ENCODE results near the gene BTF3L4.

DNA sequence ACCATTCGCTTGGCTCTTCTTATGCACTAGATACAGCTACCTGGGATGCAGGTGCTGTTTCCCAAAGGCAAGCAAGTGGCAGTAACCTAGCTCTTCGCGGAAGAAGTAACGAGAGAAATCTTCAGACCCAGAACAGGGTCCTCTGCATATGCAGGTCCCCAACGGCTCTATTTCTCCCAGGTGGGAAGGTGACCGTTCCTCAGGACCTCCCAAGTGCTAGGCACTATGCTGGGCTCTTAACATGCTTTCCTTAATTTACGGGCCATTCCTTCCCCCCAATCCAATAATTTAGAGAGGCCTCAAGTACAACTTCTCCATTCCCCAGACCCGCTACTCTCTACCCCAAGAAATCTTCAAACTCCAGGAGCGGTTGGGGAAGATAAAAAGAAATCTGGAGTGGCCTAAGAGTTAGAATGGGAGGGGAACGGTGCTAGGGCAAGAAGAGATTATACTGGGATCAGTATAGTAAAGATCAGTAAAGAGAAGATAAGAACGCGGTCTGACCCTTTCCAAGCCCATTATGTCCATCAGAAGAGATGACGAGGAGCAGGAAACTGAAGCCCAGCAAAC, 1.5 kb upstream of the BTF3L4 start:
- TF ChIP-seq GATA2 (IDR thresholded peaks at IDR 0.05; ENCODE audit: low read depth, low read length) (no peak), GATA3 (IDR thresholded peaks at IDR 0.05; ENCODE audit: low read depth, low read length) (no peak)

All from SH-SY5Y (cell line).